ENCODE data around the gene LGI4.

DNA sequence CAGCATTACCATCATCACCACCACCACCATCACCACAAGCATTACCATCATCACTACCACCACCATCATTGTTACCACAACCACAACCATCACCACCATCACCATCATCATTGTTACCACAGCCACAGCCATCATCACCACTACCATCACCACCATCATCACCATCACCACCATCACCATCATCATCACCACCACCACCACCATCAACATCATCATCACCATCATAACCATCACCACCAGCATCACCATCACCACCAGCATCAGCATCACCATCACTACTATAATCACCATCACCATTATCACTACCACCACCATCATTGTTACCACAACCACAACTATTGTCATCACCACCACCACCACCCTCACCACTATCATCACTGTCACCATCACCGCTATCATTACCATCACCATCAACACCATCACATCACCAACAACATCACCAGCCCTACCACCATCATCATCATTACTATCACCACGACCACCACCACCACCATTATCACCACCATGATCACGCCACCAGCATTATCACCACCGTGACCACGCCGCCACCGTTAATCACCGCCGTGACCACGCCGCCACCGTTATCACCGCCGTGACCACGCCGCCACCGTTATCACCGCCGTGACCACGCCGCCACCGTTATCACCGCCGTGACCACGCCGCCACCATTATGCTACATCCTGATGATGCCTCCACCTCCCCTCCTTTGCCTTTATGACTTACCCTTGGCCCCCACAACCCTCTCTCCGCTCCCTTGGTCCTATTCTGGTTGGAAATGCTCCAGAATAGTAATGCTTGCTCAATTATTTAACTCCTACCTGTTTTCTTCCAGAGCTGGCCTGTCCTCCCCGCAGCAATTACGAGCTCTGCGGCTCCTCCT is 29.2 kb downstream of the LGI4 start:
- TF ChIP-seq, protein P1, sequence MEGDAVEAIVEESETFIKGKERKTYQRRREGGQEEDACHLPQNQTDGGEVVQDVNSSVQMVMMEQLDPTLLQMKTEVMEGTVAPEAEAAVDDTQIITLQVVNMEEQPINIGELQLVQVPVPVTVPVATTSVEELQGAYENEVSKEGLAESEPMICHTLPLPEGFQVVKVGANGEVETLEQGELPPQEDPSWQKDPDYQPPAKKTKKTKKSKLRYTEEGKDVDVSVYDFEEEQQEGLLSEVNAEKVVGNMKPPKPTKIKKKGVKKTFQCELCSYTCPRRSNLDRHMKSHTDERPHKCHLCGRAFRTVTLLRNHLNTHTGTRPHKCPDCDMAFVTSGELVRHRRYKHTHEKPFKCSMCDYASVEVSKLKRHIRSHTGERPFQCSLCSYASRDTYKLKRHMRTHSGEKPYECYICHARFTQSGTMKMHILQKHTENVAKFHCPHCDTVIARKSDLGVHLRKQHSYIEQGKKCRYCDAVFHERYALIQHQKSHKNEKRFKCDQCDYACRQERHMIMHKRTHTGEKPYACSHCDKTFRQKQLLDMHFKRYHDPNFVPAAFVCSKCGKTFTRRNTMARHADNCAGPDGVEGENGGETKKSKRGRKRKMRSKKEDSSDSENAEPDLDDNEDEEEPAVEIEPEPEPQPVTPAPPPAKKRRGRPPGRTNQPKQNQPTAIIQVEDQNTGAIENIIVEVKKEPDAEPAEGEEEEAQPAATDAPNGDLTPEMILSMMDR (IDR thresholded peaks at IDR 0.05) = no peak
- TF ChIP-seq POLR2A (IDR thresholded peaks at IDR 0.05) = no peak
